Osteoblast (primary cell): ENCODE results near the gene CDCA4. TPM values are rescaled to one million over a fixed set of nuclear protein-coding genes. Genes with fewer than 3 reads are reported as not detected.
"Not testable (repeated sequence)": the region's sequence is repeated elsewhere in the genome, so short reads cannot be mapped to it uniquely, and the experiment has no call there.

Source experiments
- DNase-seq: peaks from one replicate; pipeline ENCODE4 v3.0.0; 2011; ENCODE audit warnings: low spot score, mixed read lengths; ENCODE audit not compliant: insufficient read length; ENCODE audit errors: missing footprints
- H2AFZ ChIP-seq: 2 replicates; pipeline ENCODE4 v1.6.0; 2011; ENCODE audit warnings: mild to moderate bottlenecking, low read length
- H3K27ac ChIP-seq: 2 replicates; pipeline ENCODE4 v1.5.1; 2011; ENCODE audit warnings: mild to moderate bottlenecking, low read depth, low read length, moderate library complexity
- H3K27me3 ChIP-seq: 2 replicates; pipeline ENCODE4 v1.6.0; 2012; ENCODE audit warnings: mild to moderate bottlenecking, control low read depth, inconsistent platforms, low read length, moderate library complexity; ENCODE audit not compliant: insufficient read depth
- H3K36me3 ChIP-seq: 2 replicates; pipeline ENCODE4 v1.5.1; 2011; ENCODE audit warnings: mild to moderate bottlenecking, low read length, control low read depth, moderate library complexity; ENCODE audit not compliant: insufficient read depth
- H3K4me1 ChIP-seq: 2 replicates; pipeline ENCODE4 v1.5.1; 2011; ENCODE audit warnings: mild to moderate bottlenecking, low read length, control low read depth, moderate library complexity; ENCODE audit not compliant: insufficient read depth
- H3K4me2 ChIP-seq: 2 replicates; pipeline ENCODE4 v1.6.0; 2011; ENCODE audit warnings: mild to moderate bottlenecking, low read length; ENCODE audit not compliant: insufficient read depth
- H3K4me3 ChIP-seq: fragments of 200-600 bp; sonication (generic); 3 replicates; pipeline ENCODE4 v1.5.1; 2012; ENCODE audit warnings: mild to moderate bottlenecking, low read length, inconsistent platforms; ENCODE audit not compliant: insufficient read depth
- H3K79me2 ChIP-seq: 2 replicates; pipeline ENCODE4 v1.6.0; 2012; ENCODE audit warnings: mild to moderate bottlenecking, low read length, control low read depth, inconsistent platforms; ENCODE audit not compliant: insufficient read depth
- H3K9me3 ChIP-seq: 2 replicates; pipeline ENCODE4 v1.5.1; 2011; ENCODE audit warnings: low read depth, low read length, control low read depth
- H4K20me1 ChIP-seq: 2 replicates; pipeline ENCODE4 v1.6.0; 2012; ENCODE audit warnings: mild to moderate bottlenecking, low read length, control low read depth; ENCODE audit not compliant: insufficient read depth
- CTCF ChIP-seq: IDR thresholded peaks from 2 replicates; pipeline ENCODE4 v1.5.1; 2011; ENCODE audit warnings: mild to moderate bottlenecking, low read depth, low read length, moderate library complexity; ENCODE audit errors: extremely low read depth
- total RNA-seq: library from RNA; depleted of rRNA; stranded (reverse); fragments of >200 nt; gene quantifications from 2 replicates; pipeline ENCODE4 v1.2.3, GENCODE V29; 2012

The CDCA4 gene
- total RNA-seq, 1 donor, result 13.8 TPM

- no peaks in the 10 kb centered on the region for H4K20me1 ChIP-seq
- no peaks in the 10 kb centered on the region for H3K9me3 ChIP-seq
- no peak for TF ChIP-seq CTCF
- H3K4me3 ChIP-seq, result no peak overlapping the region
- H3K27ac ChIP-seq, result no peak overlapping the region
- no peak overlapping the region for H3K4me2 ChIP-seq
- H3K27me3 ChIP-seq, result no peaks in the 10 kb centered on the region
- no peak overlapping the region for H2AFZ ChIP-seq
- H3K4me1 ChIP-seq, result no peaks in the 10 kb centered on the region
- H3K36me3 ChIP-seq, result no peaks in the 10 kb centered on the region
- peak; percentile 73 for DNase-seq
- no peaks in the 10 kb centered on the region for H3K79me2 ChIP-seq
Measured at GRCh38 chr14:105042813-105043212, 21.9 kb upstream of the CDCA4 start.

- DNase-seq, result peak; percentile 71
- Histone ChIP-seq H3K4me2 (no peak overlapping the region), H3K9me3 (no peaks in the 10 kb centered on the region), H3K4me3 (no peak overlapping the region), H3K4me1 (no peaks in the 10 kb centered on the region), H2AFZ (no peak overlapping the region), H3K27ac (no peak overlapping the region), H3K27me3 (no peaks in the 10 kb centered on the region), H3K79me2 (no peaks in the 10 kb centered on the region), H3K36me3 (no peaks in the 10 kb centered on the region), H4K20me1 (no peaks in the 10 kb centered on the region)
- no peak for TF ChIP-seq CTCF
Measured at GRCh38 chr14:105041841-105042765, 21.2 kb upstream of the CDCA4 start.

- Histone ChIP-seq H3K4me3 (no peak overlapping the region), H3K36me3 (no peaks in the 10 kb centered on the region), H4K20me1 (no peaks in the 10 kb centered on the region), H3K27ac (no peak overlapping the region), H3K4me1 (no peaks in the 10 kb centered on the region), H3K79me2 (no peaks in the 10 kb centered on the region), H3K27me3 (no peaks in the 10 kb centered on the region), H3K4me2 (peak overlapping the region; percentile 43), H2AFZ (peak overlapping the region; percentile 88), H3K9me3 (no peaks in the 10 kb centered on the region)
- peak; percentile 26 for DNase-seq
- TF ChIP-seq CTCF, result no peak
Measured at GRCh38 chr14:105039458-105040205, 18.7 kb upstream of the CDCA4 start.

GRCh38 chr14:105035616-105036015, 14.7 kb upstream of the CDCA4 start:
- not testable (repeated sequence) for H3K4me1 ChIP-seq, H3K4me2 ChIP-seq, H3K27ac ChIP-seq, H3K9me3 ChIP-seq, H4K20me1 ChIP-seq, DNase-seq, H3K79me2 ChIP-seq, H3K27me3 ChIP-seq, H3K4me3 ChIP-seq, H2AFZ ChIP-seq, H3K36me3 ChIP-seq
